Endothelial cell of umbilical vein (primary cell): ENCODE measurements around the gene CES4A. TPM values are rescaled to one million over a fixed set of nuclear protein-coding genes. Genes with fewer than 3 reads are reported as not detected.

Experiments
- BruUV-seq: library from RNA; stranded (reverse); fragments of 400-500 nt; replicated peaks from 2 replicates; lab custom pipeline; 2021; lab: Mats Ljungman, UMichigan
- CTCF ChIA-PET: fragments of 300-600, 350-600 bp; sonication (Branson Sonifier 250); formaldehyde crosslinking; loops from one replicate; lab custom pipeline; 2021; ENCODE audit warnings: antibody characterized with exemption, inconsistent platforms; lab: Charles Lee
- POLR2A ChIA-PET: fragments of 300-600, 350-600 bp; sonication (Branson Sonifier 250); formaldehyde crosslinking; loops from one replicate; lab custom pipeline; 2021; ENCODE audit warnings: antibody characterized with exemption, inconsistent platforms; lab: Charles Lee
- DNase-seq: peaks from one replicate; pipeline ENCODE4 v3.0.0-alpha.2; 2011; ENCODE audit warnings: low read depth, low spot score
- FAIRE-seq: peaks from 2 replicates; lab custom pipeline; 2011; peaks lifted over from hg19 to GRCh38; lab: Jason Lieb, UNC
- H2AFZ ChIP-seq: 2 replicates; pipeline ENCODE4 v1.6.0; 2012; ENCODE audit warnings: low read depth, low read length, control low read depth, inconsistent platforms
- H3K27ac ChIP-seq: 2 replicates; pipeline ENCODE4 v1.5.1; 2011; ENCODE audit warnings: low read depth, mild to moderate bottlenecking, control low read depth, low read length, moderate library complexity; ENCODE audit not compliant: insufficient read depth
- H3K27me3 ChIP-seq, 2 experiments: 2 replicates each; pipeline versions ENCODE4 v1.6.0 to v1.6.1; 2011; ENCODE audit warnings: low read length in 2 of 2, mixed read lengths in 1 of 2; ENCODE audit not compliant: control insufficient read depth in 2 of 2, insufficient read depth in 2 of 2
- H3K36me3 ChIP-seq, 2 experiments: 2 replicates in 1 of 2; 3 replicates in 1 of 2; pipeline ENCODE4 v1.5.1; 2011; ENCODE audit warnings: low read length in 2 of 2, mild to moderate bottlenecking in 1 of 2, moderate library complexity in 1 of 2; ENCODE audit not compliant: control insufficient read depth in 2 of 2, insufficient read depth in 2 of 2; ENCODE audit errors: extremely low read depth in 1 of 2
- H3K4me1 ChIP-seq: 3 replicates; pipeline ENCODE4 v1.5.1; 2011; ENCODE audit warnings: mild to moderate bottlenecking, low read length; ENCODE audit not compliant: control insufficient read depth, insufficient read depth; ENCODE audit errors: extremely low read depth
- H3K4me2 ChIP-seq: 2 replicates; pipeline ENCODE4 v1.6.1; 2011; ENCODE audit warnings: low read length, control low read depth, mixed read lengths; ENCODE audit not compliant: insufficient read depth
- H3K4me3 ChIP-seq, 3 experiments: fragments of 200-600 bp in 1 of 3; sonication (generic), shearing (Covaris generic) in 1 of 3; replicated peaks in 1 of 3; 2 replicates each; pipeline ENCODE4 v1.5.1; 2011 to 2016; ENCODE audit warnings: control low read depth in 3 of 3, low read length in 3 of 3, mild to moderate bottlenecking in 2 of 3, inconsistent platforms in 1 of 3, low read depth in 1 of 3, moderate library complexity in 1 of 3; ENCODE audit not compliant: insufficient read depth in 1 of 3
- H3K79me2 ChIP-seq: 2 replicates; pipeline ENCODE4 v1.6.0; 2012; ENCODE audit warnings: low read length, inconsistent platforms; ENCODE audit not compliant: control insufficient read depth, insufficient read depth
- H3K9ac ChIP-seq: replicated peaks from 2 replicates; pipeline ENCODE3; 2011; ENCODE audit warnings: low read length, control low read depth; ENCODE audit not compliant: insufficient read depth; ENCODE audit errors: extremely low read depth
- H3K9me1 ChIP-seq: replicated peaks from 3 replicates; pipeline ENCODE4 v1.6.0; 2011; ENCODE audit warnings: mild to moderate bottlenecking, low read length; ENCODE audit not compliant: control insufficient read depth, insufficient read depth; ENCODE audit errors: extremely low read depth
- H3K9me3 ChIP-seq: replicated peaks from 2 replicates; pipeline ENCODE4 v1.5.1; 2012; ENCODE audit warnings: low read length, inconsistent platforms; ENCODE audit not compliant: control insufficient read depth, insufficient read depth
- H4K20me1 ChIP-seq: replicated peaks from 2 replicates; pipeline ENCODE3; 2011; ENCODE audit warnings: mild to moderate bottlenecking, low read length; ENCODE audit not compliant: control insufficient read depth, insufficient read depth; ENCODE audit errors: extremely low read depth
- EZH2 ChIP-seq: IDR thresholded peaks from 2 replicates; pipeline ENCODE4 v1.6.1; 2012; ENCODE audit warnings: borderline replicate concordance, low read depth, mild to moderate bottlenecking, moderate library complexity, low read length, inconsistent platforms; ENCODE audit not compliant: severe bottlenecking
- GATA2 ChIP-seq: IDR thresholded peaks from 2 replicates; pipeline ENCODE4 v1.7.0; 2011; ENCODE audit warnings: low read depth, mild to moderate bottlenecking, moderate library complexity, mixed read lengths, low read length; ENCODE audit not compliant: insufficient read length, insufficient read depth
- JUN ChIP-seq: IDR thresholded peaks from 2 replicates; pipeline ENCODE4 v1.6.1; 2011; ENCODE audit warnings: borderline replicate concordance, low read depth; ENCODE audit not compliant: insufficient read length, insufficient read depth
- MAX ChIP-seq: IDR thresholded peaks from 2 replicates; pipeline ENCODE4 v1.6.1; 2011; ENCODE audit not compliant: insufficient read depth, insufficient read length
- MYC ChIP-seq: IDR thresholded peaks from one replicate; pipeline ENCODE4 v1.6.1; 2011; ENCODE audit warnings: mild to moderate bottlenecking, low read depth, low read length
- dilution Hi-C: fragments of 300-500 bp; cut with MboI; formaldehyde crosslinking; loops from one replicate; pipeline ENCODE4 v1.15.0; 2019; ENCODE audit warnings: low sequenced_read_pairs; ENCODE audit not compliant: extremely low pct_ligation_motif_present
- intact Hi-C: fragments of 100-400 bp; cut with micrococcal nuclease; formaldehyde crosslinking; loops from one replicate; pipeline ENCODE4 v1.10.0; 2022
- polyA plus RNA-seq, 4 experiments: library from polyadenylated mRNA; depleted of rRNA in 3 of 4; stranded (reverse) in 3 of 4; unstranded in 1 of 4; fragments of >200 nt; gene quantifications; 2 replicates each; pipeline versions ENCODE4 v1.2.1 to v1.2.3, GENCODE V29; 2011 to 2012; ENCODE audit warnings: missing spikeins in 1 of 4
- total RNA-seq: library from RNA; stranded (reverse); gene quantifications from 2 replicates; pipeline ENCODE4 v1.2.3, GENCODE V29; 2021

CES4A gene
- total and polyA plus RNA-seq, 2 donors (not counting 3 experiments of a cell fraction or from before 2014, with no cell fraction given), result 5.4 to 13.3 TPM

GRCh38 chr16:66952430-66953110 is 35.8 kb upstream of the CES4A start:
- Histone ChIP-seq H3K4me3 (no peak overlapping the region), H3K27me3 (peaks cover 4 to 11% of the 10 kb centered on the region in 2 experiments), H3K4me1 (peaks cover 9% of the 10 kb centered on the region), H3K79me2 (no peaks in the 10 kb centered on the region), H3K36me3 (no peaks in the 10 kb centered on the region), H3K27ac (no peak overlapping the region), H3K9me3 (no peaks in the 10 kb centered on the region), H4K20me1 (no peaks in the 10 kb centered on the region), H3K4me2 (no peak overlapping the region), H3K9me1 (no peaks in the 10 kb centered on the region), H3K9ac (no peak overlapping the region), H2AFZ (no peak overlapping the region)
- ChIA-PET CTCF (interaction anchor here (0.7 to 3.8 kb wide), 14 partner anchors 8 to 447 kb away, joined by 3 to 55 read pairs (median 4); partner anchors contain the start of gene CES3), POLR2A (no interaction called here)
- no peak for DNase-seq
- TF ChIP-seq MYC (no peak), MAX (no peak), JUN (no peak)
- dilution Hi-C loops, result no loop called here
- intact Hi-C loops, result loop anchor here (10.0 kb wide), 1 partner anchor 442 kb away; the partner anchor contains the start of gene TPPP3
- no TSS peak for BruUV-seq
- FAIRE-seq, result no peak

DNA sequence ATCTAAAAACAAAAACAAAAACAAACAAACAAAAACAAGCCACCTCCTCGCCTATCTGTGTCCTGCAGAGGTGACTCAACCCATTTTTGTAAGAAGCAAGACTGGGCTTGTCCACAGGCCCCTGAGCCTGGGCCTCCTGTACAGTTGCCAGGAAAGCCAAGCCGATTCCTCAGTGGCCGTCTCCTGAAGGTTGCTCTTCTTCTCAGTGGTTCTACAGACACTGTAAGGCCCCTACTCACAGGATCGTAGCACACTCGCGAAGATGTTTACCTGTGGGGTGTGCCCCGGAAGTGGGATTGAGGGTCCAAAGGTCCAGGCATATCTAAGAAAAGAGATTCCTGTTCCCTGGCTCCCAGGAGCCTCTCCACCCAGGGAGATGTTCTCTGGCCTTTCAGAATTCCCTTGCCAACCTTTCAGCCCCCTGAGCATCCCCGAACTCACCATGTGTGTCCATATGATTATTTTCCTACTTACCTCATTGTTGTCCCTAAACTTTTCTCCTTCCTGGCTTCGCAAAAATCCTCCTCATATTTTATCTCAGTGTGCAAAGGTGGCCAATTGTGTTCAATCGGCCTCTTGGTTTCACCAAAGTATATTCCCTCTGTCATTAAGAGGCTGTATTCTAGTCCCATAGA is 34.8 kb upstream of the CES4A start:
- intact Hi-C loops, result loop anchor here (1.0 to 10.0 kb wide), 2 partner anchors 232 to 441 kb away; partner anchors contain the start of gene TPPP3
- POLR2A ChIA-PET, result no interaction called here
- no peak for FAIRE-seq

More for the DNA sequence above, 34.8 kb upstream of the CES4A start:
- Histone ChIP-seq H3K27me3 (peaks cover 3 to 11% of the 10 kb centered on the region in 2 experiments), H3K9ac (no peak overlapping the region), H3K9me1 (no peaks in the 10 kb centered on the region), H3K4me2 (no peak overlapping the region), H3K79me2 (no peaks in the 10 kb centered on the region), H3K36me3 (no peaks in the 10 kb centered on the region), H3K27ac (no peak overlapping the region), H3K4me1 (no peaks in the 10 kb centered on the region), H3K4me3 (no peak overlapping the region), H2AFZ (no peak overlapping the region), H3K9me3 (no peaks in the 10 kb centered on the region), H4K20me1 (no peaks in the 10 kb centered on the region)
- BruUV-seq, result no TSS peak
- DNase-seq, result no peak
- CTCF ChIA-PET, result interaction anchor here (0.5 to 3.8 kb wide), 54 partner anchors 7 to 562 kb away, joined by 3 to 55 read pairs (median 4); partner anchors contain the start of genes B3GNT9, CES3, FBXL8 and MATCAP1
- TF ChIP-seq EZH2, result no peak
- no peak for TF ChIP-seq GATA2
- dilution Hi-C loops, result no loop called here
